BJ (cell line): Measurements from ENCODE around the gene TBC1D1. TPM values are rescaled to one million over a fixed set of nuclear protein-coding genes. Genes with fewer than 3 reads are reported as not detected.

Source experiments
- CTCF ChIA-PET: fragments of 350-600 bp; formaldehyde crosslinking; extraction: SDS; loops from one replicate; lab custom pipeline; 2021; ENCODE audit warnings: antibody characterized with exemption, inconsistent platforms; lab: Yijun Ruan, JAX
- POLR2A ChIA-PET: fragments of 300-600 bp; sonication (Branson Sonifier 250); formaldehyde crosslinking; extraction: SDS; loops from one replicate; lab custom pipeline; 2021; ENCODE audit warnings: antibody characterized with exemption; lab: Charles Lee
- DNase-seq: peaks from one replicate; pipeline ENCODE4 v3.0.0-alpha.2; 2011; ENCODE audit warnings: low read depth
- H3K27me3 ChIP-seq: 2 replicates; pipeline ENCODE4 v1.6.0; 2011; ENCODE audit warnings: low read length; ENCODE audit not compliant: control insufficient read depth, insufficient read depth
- H3K36me3 ChIP-seq: 2 replicates; pipeline ENCODE4 v1.5.1; 2011; ENCODE audit warnings: low read length; ENCODE audit not compliant: control insufficient read depth, insufficient read depth
- H3K4me3 ChIP-seq: 2 replicates; pipeline ENCODE4 v1.5.1; 2011; ENCODE audit warnings: low read depth, mild to moderate bottlenecking, control low read depth, low read length
- polyA plus RNA-seq: library from polyadenylated mRNA; depleted of rRNA; stranded (reverse); fragments of >200 nt; gene quantifications from 2 replicates; pipeline ENCODE4 v1.2.3, GENCODE V29; 2011
- TF ChIP-seq, protein P1 (sequence below): IDR thresholded peaks from 2 replicates; pipeline ENCODE4 v1.5.1; 2011; ENCODE audit warnings: low read depth, mild to moderate bottlenecking, control low read depth, inconsistent platforms, low read length, moderate library complexity; ENCODE audit not compliant: insufficient read depth

The TBC1D1 gene
- polyA plus RNA-seq, 1 experiment = 46.1 TPM

DNA sequence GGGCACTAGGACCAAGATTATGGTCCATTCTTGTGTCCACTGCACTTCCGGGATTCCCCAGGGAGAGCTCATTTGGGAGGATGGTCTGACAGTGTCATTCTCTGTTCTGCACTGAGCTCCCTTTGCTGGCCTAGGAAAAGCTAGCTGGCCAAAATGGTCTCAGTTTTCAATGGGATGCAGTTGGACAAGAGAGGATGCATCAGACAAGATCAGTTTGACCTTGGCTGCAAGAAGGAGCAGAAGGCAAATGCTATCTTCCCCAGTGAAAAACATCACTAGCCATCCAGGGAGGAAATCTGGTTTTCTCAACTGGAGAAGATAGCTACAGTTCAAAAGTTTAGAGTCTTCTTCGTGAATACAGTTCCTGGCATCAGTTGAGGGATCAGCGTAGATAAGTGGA, 290.4 kb downstream of the TBC1D1 start:
- Histone ChIP-seq H3K27me3 (no peaks in the 10 kb centered on the region), H3K36me3 (no peaks in the 10 kb centered on the region), H3K4me3 (no peak overlapping the region)
- CTCF ChIA-PET = interaction anchor here (1.2 to 5.3 kb wide), 8 partner anchors 9 to 601 kb away, joined by 3 to 60 read pairs (median 12); partner anchors contain the start of gene TLR10
- TF ChIP-seq, protein P1, sequence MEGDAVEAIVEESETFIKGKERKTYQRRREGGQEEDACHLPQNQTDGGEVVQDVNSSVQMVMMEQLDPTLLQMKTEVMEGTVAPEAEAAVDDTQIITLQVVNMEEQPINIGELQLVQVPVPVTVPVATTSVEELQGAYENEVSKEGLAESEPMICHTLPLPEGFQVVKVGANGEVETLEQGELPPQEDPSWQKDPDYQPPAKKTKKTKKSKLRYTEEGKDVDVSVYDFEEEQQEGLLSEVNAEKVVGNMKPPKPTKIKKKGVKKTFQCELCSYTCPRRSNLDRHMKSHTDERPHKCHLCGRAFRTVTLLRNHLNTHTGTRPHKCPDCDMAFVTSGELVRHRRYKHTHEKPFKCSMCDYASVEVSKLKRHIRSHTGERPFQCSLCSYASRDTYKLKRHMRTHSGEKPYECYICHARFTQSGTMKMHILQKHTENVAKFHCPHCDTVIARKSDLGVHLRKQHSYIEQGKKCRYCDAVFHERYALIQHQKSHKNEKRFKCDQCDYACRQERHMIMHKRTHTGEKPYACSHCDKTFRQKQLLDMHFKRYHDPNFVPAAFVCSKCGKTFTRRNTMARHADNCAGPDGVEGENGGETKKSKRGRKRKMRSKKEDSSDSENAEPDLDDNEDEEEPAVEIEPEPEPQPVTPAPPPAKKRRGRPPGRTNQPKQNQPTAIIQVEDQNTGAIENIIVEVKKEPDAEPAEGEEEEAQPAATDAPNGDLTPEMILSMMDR = no peak
- POLR2A ChIA-PET = no interaction called here
- no peak for DNase-seq

GRCh38 chr4:38182334-38182998, 291.6 kb downstream of the TBC1D1 start:
- H3K27me3 ChIP-seq = no peaks in the 10 kb centered on the region
- ChIA-PET POLR2A (no interaction called here), CTCF (no interaction called here)
- no peak overlapping the region for H3K4me3 ChIP-seq
- no peak for DNase-seq
- TF ChIP-seq, protein P1 = no peak
- H3K36me3 ChIP-seq = no peaks in the 10 kb centered on the region

DNA sequence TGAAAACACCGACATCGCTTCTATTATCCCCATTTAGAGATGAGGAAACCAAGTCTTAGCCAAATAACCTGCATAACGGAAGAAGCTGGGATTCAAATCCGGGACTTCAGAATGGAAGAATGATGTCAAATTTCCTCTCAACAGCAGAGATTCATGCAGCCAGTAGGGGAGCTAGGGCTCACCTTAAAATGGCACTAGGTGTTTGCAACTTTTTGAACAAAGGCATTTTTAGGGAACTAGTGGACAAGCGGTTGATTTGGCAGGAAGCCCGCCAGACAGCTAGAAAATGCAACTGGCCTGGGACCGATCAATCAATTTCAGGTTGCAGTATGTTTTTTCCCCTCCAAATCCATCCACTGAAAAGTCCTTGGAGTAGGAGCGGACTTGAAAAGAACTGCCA, 293.5 kb downstream of the TBC1D1 start:
- no peak for DNase-seq
- no peaks in the 10 kb centered on the region for H3K27me3 ChIP-seq
- H3K36me3 ChIP-seq = no peaks in the 10 kb centered on the region
- TF ChIP-seq, protein P1 = peak; percentile 16; the same call in 1 of the 2 replicates
- no peak overlapping the region for H3K4me3 ChIP-seq
- ChIA-PET POLR2A (no interaction called here), CTCF (interaction anchor here (0.7 to 1.8 kb wide), 4 partner anchors 11 to 546 kb away, joined by 3 to 5 read pairs (median 3); no protein-coding TSS in a partner anchor)

DNA sequence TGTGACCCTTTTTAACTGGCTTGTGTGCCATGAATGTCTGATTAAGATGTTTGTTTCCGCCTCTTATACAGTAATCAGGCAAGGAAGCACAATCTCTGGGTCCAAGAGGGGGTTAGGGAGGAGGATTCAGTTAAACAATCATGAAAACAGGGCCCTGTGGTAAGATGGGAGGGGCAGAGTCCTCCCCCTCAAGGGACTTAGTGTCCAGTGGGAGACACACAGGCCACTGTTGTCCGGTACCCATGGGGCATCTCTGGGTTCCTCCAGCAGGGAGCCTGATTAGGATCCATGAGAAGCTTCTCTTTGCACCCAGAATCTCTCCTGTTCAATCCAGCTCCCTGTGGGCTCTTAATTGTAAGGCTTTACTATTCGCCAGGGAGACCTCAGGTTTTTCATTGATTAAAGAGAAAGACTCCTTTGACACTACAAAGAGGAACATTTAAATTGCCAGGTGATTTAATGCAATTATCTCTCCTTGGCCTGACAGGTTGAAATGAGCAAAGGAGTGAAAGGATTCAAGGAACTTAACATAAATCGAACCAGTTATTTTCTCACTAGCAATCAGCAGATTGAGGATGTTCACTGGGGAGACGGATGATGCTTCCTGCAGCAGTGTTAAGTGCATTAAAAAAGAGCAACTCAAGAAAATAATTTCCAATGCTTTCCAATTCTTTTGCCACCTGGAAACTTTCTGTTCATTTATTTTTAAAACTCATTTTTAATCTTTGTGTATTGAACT, 294.7 kb downstream of the TBC1D1 start:
- ChIA-PET CTCF (interaction anchor here (1.8 kb wide), 1 partner anchor 545 kb away, joined by 5 read pairs; no protein-coding TSS in a partner anchor), POLR2A (no interaction called here)
- no peak for DNase-seq
- TF ChIP-seq, protein P1 = no peak
- Histone ChIP-seq H3K27me3 (no peaks in the 10 kb centered on the region), H3K4me3 (no peak overlapping the region), H3K36me3 (no peaks in the 10 kb centered on the region)

DNA sequence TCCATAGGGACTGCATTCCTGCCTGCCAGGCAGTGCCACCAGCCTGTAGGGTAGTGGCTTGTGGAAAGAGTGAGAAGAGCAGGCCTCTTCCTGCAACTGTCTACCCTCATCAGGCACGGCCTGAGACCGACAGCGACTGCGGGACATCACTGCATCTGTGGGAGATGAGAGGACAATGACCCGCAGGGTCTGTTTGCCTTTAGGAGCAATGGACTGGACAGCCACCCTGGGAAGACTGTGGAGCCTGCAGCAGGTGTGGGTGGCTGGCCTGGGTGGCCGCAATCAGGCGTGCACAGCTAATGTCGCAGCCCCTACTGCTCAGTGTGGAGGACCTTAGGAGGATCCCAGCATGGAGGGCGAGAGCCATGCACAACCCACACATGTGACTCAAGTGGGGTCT, 297.3 kb downstream of the TBC1D1 start:
- DNase-seq = no peak
- H3K4me3 ChIP-seq = no peak overlapping the region
- CTCF ChIA-PET = no interaction called here
- POLR2A ChIA-PET = no interaction called here
- H3K36me3 ChIP-seq = no peaks in the 10 kb centered on the region
- H3K27me3 ChIP-seq = no peaks in the 10 kb centered on the region
- TF ChIP-seq, protein P1 = no peak
